Measurements from ENCODE around the gene INPP5A.

The INPP5A gene

DNA sequence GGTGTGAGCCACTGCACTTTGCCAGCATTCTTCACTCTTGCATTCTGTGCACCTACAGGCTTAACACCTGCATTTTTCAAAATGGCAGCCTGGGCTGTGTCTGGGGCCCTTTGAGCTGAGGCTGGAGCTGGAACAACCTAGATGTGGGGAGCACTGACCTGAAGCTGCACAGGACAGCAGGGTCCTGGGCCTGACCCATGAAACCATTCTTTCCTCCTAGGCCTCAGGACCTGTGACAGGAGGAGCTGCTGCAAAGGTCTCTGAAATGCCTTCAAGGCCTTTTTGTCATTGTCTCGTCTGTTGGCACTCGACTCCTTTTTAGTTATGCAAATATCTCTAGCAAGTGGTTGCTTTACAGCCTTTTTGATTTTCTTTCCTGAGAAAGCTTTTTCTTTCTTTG is 82.3 kb downstream of the INPP5A start:
- TF ChIP-seq, protein P1, sequence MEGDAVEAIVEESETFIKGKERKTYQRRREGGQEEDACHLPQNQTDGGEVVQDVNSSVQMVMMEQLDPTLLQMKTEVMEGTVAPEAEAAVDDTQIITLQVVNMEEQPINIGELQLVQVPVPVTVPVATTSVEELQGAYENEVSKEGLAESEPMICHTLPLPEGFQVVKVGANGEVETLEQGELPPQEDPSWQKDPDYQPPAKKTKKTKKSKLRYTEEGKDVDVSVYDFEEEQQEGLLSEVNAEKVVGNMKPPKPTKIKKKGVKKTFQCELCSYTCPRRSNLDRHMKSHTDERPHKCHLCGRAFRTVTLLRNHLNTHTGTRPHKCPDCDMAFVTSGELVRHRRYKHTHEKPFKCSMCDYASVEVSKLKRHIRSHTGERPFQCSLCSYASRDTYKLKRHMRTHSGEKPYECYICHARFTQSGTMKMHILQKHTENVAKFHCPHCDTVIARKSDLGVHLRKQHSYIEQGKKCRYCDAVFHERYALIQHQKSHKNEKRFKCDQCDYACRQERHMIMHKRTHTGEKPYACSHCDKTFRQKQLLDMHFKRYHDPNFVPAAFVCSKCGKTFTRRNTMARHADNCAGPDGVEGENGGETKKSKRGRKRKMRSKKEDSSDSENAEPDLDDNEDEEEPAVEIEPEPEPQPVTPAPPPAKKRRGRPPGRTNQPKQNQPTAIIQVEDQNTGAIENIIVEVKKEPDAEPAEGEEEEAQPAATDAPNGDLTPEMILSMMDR (IDR thresholded peaks at IDR 0.05; ENCODE audit: insufficient read depth, low read length, missing control alignments) = no peak
- ChIA-PET POLR2A (no interaction called here), CTCF (no interaction called here)
- no peak overlapping the region for H3K4me3 ChIP-seq (ENCODE audit: low read depth, low read length)
- DNase-seq (ENCODE audit: low read depth, low spot score) = no peak

DNA sequence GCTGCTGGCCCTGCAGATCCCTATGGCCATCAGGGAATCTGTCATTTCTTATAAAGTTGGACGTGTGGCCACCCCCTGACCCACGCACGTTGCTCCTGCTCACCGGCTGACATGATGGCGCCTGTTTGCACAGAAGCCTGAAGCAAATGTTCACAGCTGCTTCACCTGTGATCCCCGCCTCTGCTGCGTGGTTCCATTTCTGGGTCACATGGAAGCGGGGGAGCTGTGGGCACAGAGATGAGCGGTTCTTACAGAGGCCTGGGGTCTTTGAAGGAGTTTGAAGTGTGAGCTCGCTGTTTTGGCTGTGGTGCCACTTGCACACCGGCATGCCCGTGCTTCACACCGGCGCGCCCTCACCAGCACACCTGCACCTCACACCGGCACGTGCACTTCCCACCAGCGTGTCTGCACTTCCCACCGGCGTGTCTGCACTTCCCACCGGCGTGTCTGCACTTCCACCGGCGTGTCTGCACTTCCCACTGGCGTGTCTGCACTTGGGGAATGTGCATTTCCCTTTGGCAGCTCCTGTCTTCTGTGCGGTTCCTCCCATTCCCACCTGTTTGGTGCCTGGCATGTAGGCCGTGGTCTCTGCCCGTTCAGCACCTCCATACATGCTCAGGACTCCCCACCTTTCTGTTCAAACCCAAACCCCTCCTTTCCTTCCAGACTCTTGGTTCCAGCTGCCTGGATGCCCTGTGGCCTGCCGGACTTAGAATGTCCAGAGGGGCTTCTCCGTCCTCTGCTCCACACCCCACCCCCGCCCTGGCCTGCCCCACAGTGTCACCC is 86.7 kb downstream of the INPP5A start:
- no peak for DNase-seq (ENCODE audit: low read depth, low spot score)
- ChIA-PET CTCF (interaction anchor here (1.1 to 1.3 kb wide), 2 partner anchors 9 to 164 kb away, joined by 3 read pairs; no protein-coding TSS in a partner anchor), POLR2A (no interaction called here)
- TF ChIP-seq, protein P1 (IDR thresholded peaks at IDR 0.05; ENCODE audit: insufficient read depth, low read length, missing control alignments) = no peak
- no peak overlapping the region for H3K4me3 ChIP-seq (ENCODE audit: low read depth, low read length)

DNA sequence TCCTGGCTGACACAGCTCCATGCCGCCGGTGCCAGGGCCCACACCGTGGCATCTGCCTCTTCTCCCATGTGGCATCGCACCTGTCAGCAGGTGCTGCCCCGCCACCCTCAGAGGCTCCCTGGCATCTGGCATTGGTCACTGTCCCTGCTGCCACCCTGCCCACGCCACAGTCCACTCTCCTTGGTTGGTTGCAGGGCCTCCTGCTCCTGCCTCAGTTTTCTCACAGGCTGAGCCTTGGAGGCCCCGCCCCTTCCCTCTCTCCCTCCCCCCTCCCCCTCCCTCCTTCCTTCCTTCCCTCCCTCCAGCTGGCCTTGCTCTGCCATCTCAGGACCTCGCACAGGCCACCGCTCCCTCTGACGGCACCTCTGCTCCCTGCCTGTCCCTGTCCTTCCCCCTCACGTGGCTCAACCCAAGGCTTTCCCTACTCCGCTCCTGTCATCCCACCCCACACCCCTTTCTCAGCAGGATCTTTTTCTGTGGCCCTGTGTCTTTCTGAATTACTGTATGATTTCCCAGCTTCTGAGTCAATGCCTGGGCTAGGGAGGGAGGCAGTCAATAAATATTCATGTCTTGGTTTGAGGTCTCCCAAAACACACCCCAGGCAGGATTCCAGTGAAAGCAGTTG is 87.4 kb downstream of the INPP5A start:
- TF ChIP-seq, protein P1 (IDR thresholded peaks at IDR 0.05; ENCODE audit: insufficient read depth, low read length, missing control alignments) = no peak
- POLR2A ChIA-PET = no interaction called here
- no peak for DNase-seq (ENCODE audit: low read depth, low spot score)
- CTCF ChIA-PET = interaction anchor here (1.1 to 1.3 kb wide), 2 partner anchors 8 to 164 kb away, joined by 3 read pairs; no protein-coding TSS in a partner anchor
- no peak overlapping the region for H3K4me3 ChIP-seq (ENCODE audit: low read depth, low read length)

DNA sequence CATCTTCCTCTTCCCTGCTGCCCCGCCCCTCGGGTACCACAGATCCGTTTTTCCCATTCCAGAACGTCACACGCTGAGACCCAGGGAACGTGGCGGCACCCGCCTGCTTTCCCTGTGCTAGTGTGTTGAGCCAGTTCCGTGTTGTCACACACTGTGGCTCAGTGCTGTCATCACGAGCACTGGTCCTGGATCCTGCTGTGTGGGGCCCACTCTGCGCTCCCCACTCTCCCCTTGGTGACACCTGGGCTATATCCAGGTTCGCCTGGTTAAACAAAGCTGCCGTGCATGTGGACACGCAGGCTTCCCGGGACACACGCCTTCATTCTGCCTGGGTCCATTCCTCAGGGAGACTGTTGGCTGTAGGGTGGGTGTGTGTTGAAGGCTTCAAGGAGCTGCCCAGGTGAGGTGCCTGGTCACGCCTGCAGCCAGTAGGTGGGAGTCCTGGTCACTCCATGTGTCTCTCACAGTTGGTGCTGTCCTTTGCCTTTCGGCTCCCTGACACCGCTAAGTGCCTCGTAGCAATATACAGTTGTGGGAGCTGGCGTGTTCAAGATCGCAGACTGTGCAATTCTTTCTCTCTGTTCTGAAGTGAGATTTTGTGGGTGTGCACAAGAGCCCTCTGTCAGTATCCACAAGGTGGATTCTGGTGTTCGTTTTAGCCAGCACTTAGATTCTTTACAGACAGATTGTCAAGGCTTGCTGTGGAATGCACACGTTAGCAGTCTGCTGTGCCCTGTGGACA is 88.6 kb downstream of the INPP5A start:
- TF ChIP-seq, protein P1 (IDR thresholded peaks at IDR 0.05; ENCODE audit: insufficient read depth, low read length, missing control alignments) = no peak
- no peak overlapping the region for H3K4me3 ChIP-seq (ENCODE audit: low read depth, low read length)
- no peak for DNase-seq (ENCODE audit: low read depth, low spot score)
- ChIA-PET POLR2A (no interaction called here), CTCF (interaction anchor here (11.7 kb wide), 1 partner anchor 165 kb away, joined by 151 read pairs; no protein-coding TSS in a partner anchor)

DNA sequence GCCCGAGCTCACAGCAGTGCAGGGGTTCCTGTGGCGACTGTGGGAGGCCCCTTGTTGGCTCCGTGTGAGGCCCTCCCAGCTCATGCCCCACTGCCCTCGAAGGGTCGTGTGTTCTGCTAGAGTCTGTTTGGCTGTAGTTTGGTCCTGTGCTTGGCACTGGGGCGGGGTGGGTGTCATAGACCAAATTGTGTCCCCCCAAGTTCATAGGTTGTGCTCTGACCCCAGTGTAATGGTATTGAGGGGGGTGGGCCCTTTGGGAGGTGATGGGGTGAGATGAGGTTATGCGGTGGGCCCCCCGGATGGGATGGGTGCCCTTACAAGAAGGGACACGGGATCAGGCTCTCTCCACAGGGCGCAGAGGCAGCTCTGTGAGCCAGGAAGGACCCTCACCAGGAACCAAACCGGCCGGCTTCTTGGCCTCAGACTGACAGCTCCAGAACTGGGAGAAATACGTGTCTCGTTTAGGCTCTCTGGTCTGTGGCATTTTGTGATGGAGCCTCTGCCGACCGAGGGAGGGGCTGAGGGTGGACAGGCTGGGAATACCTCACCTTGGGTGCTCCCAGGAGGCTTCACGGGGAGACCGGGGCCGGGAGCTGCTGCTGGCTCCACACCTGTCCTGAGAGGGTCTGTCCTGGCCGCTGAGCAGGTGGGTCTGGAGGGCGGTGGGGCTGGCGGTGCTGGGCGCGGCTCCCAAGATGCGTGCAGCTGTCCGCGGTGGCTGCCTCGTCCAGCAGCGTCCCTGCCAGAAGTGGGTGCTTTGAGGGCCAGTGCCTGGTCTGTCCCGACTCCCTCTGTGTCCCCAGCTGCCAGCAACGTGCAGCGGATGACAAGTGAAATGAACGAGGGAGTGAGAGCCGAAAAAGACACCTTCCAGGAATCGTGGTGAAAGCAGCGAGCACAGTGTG is 89.4 kb downstream of the INPP5A start:
- DNase-seq (ENCODE audit: low read depth, low spot score) = no peak
- no peak overlapping the region for H3K4me3 ChIP-seq (ENCODE audit: low read depth, low read length)
- ChIA-PET CTCF (interaction anchor here (11.7 kb wide), 1 partner anchor 166 kb away, joined by 151 read pairs; no protein-coding TSS in a partner anchor), POLR2A (no interaction called here)
- TF ChIP-seq, protein P1 (IDR thresholded peaks at IDR 0.05; ENCODE audit: insufficient read depth, low read length, missing control alignments) = no peak
